NCI-H146 treated with DMSO at 0.1 percent for 48 hours (cell line): ENCODE results near the gene PRR7.
"Not testable (repeated sequence)": the region's sequence is repeated elsewhere in the genome, so short reads cannot be mapped to it uniquely, and the experiment has no call there.

ENCODE experiments used
- DNase-seq: peaks from one replicate; lab custom pipeline; 2025; ENCODE audit not compliant: unreplicated experiment; lab: John Stamatoyannopoulos, UW

Gene PRR7

GRCh38 chr5:177446200-177447065, at the start of gene PRR7:
TSS of gene PRR7 (plus strand) at chr5:177446814. CDS start at chr5:177455068, 8,254 bp downstream.
- DNase-seq: peak; percentile 29

GRCh38 chr5:177397875-177398390, 48.7 kb upstream of the PRR7 start:
- no peak for DNase-seq

- no peak for DNase-seq
Observed at GRCh38 chr5:177399997-177400868, 46.4 kb upstream of the PRR7 start, which contains the start of gene PFN3. TSS of gene PFN3 (minus strand) at chr5:177400661. CDS start at chr5:177400576, 85 bp downstream.

- peak; percentile 69 for DNase-seq
Observed at GRCh38 chr5:177402271-177403043, 44.2 kb upstream of the PRR7 start.

GRCh38 chr5:177403102-177403791, 43.4 kb upstream of the PRR7 start:
- DNase-seq: peak; percentile 17

GRCh38 chr5:177403792-177404640, 42.6 kb upstream of the PRR7 start:
- peak; percentile 42 for DNase-seq

- no peak for DNase-seq
Observed at GRCh38 chr5:177404641-177405179, 41.9 kb upstream of the PRR7 start.

GRCh38 chr5:177405312-177405711, 41.3 kb upstream of the PRR7 start:
- DNase-seq: no peak

GRCh38 chr5:177405805-177406204, 40.8 kb upstream of the PRR7 start:
- no peak for DNase-seq

- DNase-seq: no peak
Observed at GRCh38 chr5:177409043-177409801, 37.4 kb upstream of the PRR7 start, which contains the start of gene F12. TSS of gene F12 (minus strand) at chr5:177409564. CDS start at chr5:177409527, 37 bp downstream.

- no peak for DNase-seq
Observed at GRCh38 chr5:177410575-177410974, 36.0 kb upstream of the PRR7 start.

GRCh38 chr5:177412603-177413233, 33.9 kb upstream of the PRR7 start:
- DNase-seq: no peak

GRCh38 chr5:177414481-177414880, 32.1 kb upstream of the PRR7 start:
- no peak for DNase-seq

- not testable (repeated sequence) for DNase-seq
Observed at GRCh38 chr5:177417081-177417480, 29.5 kb upstream of the PRR7 start.

GRCh38 chr5:177419046-177419445, 27.6 kb upstream of the PRR7 start:
- no peak for DNase-seq

GRCh38 chr5:177420472-177420871, 26.1 kb upstream of the PRR7 start:
- not testable (repeated sequence) for DNase-seq

- DNase-seq: no peak
Observed at GRCh38 chr5:177421062-177421798, 25.4 kb upstream of the PRR7 start.
